Upper lobe of left lung (tissue), 6 donors: ENCODE data around the gene DMAC2L. TPM values are rescaled to one million over a fixed set of nuclear protein-coding genes. Genes with fewer than 3 reads are reported as not detected.
"Not testable (repeated sequence)": the region's sequence is repeated elsewhere in the genome, so short reads cannot be mapped to it uniquely, and the experiment has no call there.

Experiments
- ATAC-seq, 2 donors: fragments of 200-7000 bp; cut with Tn5 transposase; one replicate each; pipeline ENCODE4 v1.9.1; 2022; ENCODE audit warnings: mild to moderate bottlenecking in 2 of 2, moderate library complexity in 2 of 2; ENCODE audit not compliant: low FRiP score in 2 of 2
- DNase-seq, 2 donors: peaks; one replicate each; pipeline ENCODE4 v3.0.0-alpha.2; 2019 to 2020
- H3K27ac ChIP-seq, 4 donors: fragments of 200-600 bp; sonication (generic); one replicate each; pipeline ENCODE4 v1.5.1; 2016 to 2019
- H3K27me3 ChIP-seq, 4 donors: fragments of 200-600 bp; sonication (generic); one replicate each; pipeline ENCODE4 v1.5.1; 2017 to 2019
- H3K36me3 ChIP-seq, 4 donors: fragments of 200-600 bp; sonication (generic); one replicate each; pipeline ENCODE4 v1.5.1; 2016 to 2019
- H3K4me1 ChIP-seq, 4 donors: fragments of 200-600 bp; sonication (generic); one replicate each; pipeline ENCODE4 v1.5.1; 2018 to 2019
- H3K4me3 ChIP-seq, 4 donors: fragments of 200-600 bp; sonication (generic); one replicate each; pipeline ENCODE4 v1.5.1; 2017 to 2019; ENCODE audit warnings: mild to moderate bottlenecking in 2 of 4, moderate library complexity in 1 of 4
- H3K9me3 ChIP-seq, 4 donors: fragments of 200-600 bp; sonication (generic); one replicate each; pipeline ENCODE4 v1.5.1; 2018 to 2019
- EP300 ChIP-seq, 4 donors: sonication (generic); formaldehyde crosslinking; IDR thresholded peaks; one replicate each; pipeline ENCODE4 v1.5.1; 2017; ENCODE audit warnings: antibody characterized with exemption in 4 of 4, control low read depth in 2 of 4
- POLR2A ChIP-seq, 4 donors: fragments of 450-650 bp; IDR thresholded peaks; one replicate each; pipeline ENCODE4 v1.5.1; 2016 to 2017; ENCODE audit warnings: antibody characterized with exemption in 4 of 4, mild to moderate bottlenecking in 2 of 4
- POLR2AphosphoS5 ChIP-seq, 2 donors: sonication (generic); formaldehyde crosslinking; IDR thresholded peaks; one replicate each; pipeline ENCODE4 v1.5.1; 2017; ENCODE audit warnings: antibody characterized with exemption in 2 of 2
- WGBS, 2 donors: methylation state at CpG; one replicate each; pipeline ENCODE4 v1.1.5; 2017 to 2018; 5-methylcytosine and 5-hydroxymethylcytosine counted together
- total RNA-seq, 6 donors: library from RNA; depleted of rRNA in 4 of 6; stranded (reverse); fragments of >200 nt in 4 of 6; gene quantifications; one replicate each; pipeline versions ENCODE4 v1.1.0 to v1.2.1, GENCODE V29; 2016 to 2021
- TF ChIP-seq, protein P1 (sequence below), 6 experiments: fragments of 450-650 bp in 4 of 6; fragments of 200-600 bp in 2 of 6; sonication (generic) in 2 of 6; IDR thresholded peaks; one replicate each; pipeline ENCODE4 v1.5.1; 2016 to 2019; ENCODE audit warnings: antibody characterized with exemption in 6 of 6
- donor health status: DM: no; HTN: no; CAD: no; lungs with moderate emphysema.
- donor health status: DM: no; HTN: yes; CAD: no; lungs with severe emphysema.

The DMAC2L gene
- total RNA-seq, 6 donors from 2014 or later, result 13.5 to 23.7 (median 21.6) TPM

DNA sequence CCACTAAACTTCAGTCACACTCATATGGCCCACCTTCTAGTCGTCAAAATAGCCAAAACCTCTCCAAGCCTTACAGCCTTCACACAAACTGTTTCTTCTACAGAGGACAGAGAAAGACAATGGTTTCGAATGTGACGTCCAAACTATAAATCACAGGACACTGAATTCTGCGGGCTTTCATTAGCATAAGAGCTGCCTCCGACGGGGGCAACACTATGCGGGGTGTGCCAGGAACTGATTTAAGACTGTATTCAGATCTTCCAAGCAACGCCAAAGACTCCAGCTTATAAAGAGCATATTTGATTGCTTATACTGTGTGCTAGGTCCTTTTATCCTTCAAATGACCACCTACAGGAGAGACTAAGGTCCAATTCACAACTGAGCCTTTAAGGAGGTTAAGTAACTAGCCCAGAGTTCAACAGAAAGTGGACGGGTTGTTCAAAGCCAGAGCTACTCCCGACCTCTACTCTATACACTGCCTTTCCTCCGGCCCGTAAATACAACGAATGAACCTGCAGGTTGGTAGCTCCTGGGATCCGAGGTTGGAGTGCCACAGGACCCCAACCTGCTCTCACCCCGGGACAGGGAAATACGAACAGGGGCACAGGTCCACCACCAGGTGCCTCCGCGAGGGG, 670 bp upstream of the DMAC2L start:
- TF ChIP-seq, protein P1, sequence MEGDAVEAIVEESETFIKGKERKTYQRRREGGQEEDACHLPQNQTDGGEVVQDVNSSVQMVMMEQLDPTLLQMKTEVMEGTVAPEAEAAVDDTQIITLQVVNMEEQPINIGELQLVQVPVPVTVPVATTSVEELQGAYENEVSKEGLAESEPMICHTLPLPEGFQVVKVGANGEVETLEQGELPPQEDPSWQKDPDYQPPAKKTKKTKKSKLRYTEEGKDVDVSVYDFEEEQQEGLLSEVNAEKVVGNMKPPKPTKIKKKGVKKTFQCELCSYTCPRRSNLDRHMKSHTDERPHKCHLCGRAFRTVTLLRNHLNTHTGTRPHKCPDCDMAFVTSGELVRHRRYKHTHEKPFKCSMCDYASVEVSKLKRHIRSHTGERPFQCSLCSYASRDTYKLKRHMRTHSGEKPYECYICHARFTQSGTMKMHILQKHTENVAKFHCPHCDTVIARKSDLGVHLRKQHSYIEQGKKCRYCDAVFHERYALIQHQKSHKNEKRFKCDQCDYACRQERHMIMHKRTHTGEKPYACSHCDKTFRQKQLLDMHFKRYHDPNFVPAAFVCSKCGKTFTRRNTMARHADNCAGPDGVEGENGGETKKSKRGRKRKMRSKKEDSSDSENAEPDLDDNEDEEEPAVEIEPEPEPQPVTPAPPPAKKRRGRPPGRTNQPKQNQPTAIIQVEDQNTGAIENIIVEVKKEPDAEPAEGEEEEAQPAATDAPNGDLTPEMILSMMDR (IDR thresholded peaks at IDR 0.05), result peak in 2 of 6 experiments; percentile 50 to 71
- no peak for TF ChIP-seq EP300 (IDR thresholded peaks at IDR 0.05)
- ATAC-seq (peak in 1 of 2 donors; percentile 20), DNase-seq (no peak)
- peak overlapping the region; percentile 72 to 81 (median 74) for H3K4me3 ChIP-seq
- no peaks in the 10 kb centered on the region for H3K9me3 ChIP-seq
- peak overlapping the region; percentile 94 to 97 (median 95) for H3K27ac ChIP-seq
- WGBS, 2 donors, result 3 to 4% methylated on average over 12 to 16 of the region's 18 CpGs
- H3K4me1 ChIP-seq, result peaks cover 15 to 19% (median 16%) of the 10 kb centered on the region in 4 donors
- no peaks in the 10 kb centered on the region for H3K27me3 ChIP-seq
- peaks cover 0 to 6% (median 0%) of the 10 kb centered on the region in 4 donors for H3K36me3 ChIP-seq

DNA sequence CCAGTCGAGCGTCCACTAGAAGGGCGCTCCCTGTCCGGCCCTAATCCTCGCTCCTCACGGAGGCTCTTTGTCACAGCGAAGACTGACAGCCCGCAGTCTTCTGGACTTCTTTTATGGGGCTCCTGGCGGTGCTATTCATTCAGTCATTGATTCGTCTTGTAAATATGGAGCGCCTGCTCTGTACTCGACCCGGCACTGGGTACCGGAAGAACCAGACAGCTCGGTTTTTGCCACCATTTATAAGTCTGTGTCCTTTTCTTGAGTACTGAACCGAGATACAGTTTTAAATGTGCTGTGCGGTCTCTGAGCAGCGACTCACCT, 570 bp downstream of the DMAC2L start:
- H3K4me3 ChIP-seq, result peak overlapping the region; percentile 47 to 81 (median 74)
- ATAC-seq, result peak; percentile 2 to 50
- no peaks in the 10 kb centered on the region for H3K9me3 ChIP-seq
- TF ChIP-seq POLR2AphosphoS5 (IDR thresholded peaks at IDR 0.05), result no peak
- no peak for TF ChIP-seq EP300 (IDR thresholded peaks at IDR 0.05)
- 4 to 6% methylated on average over 10 to 18 of the region's 18 CpGs for WGBS, 2 donors
- DNase-seq, result no peak
- H3K4me1 ChIP-seq, result peaks cover 15 to 21% (median 16%) of the 10 kb centered on the region in 4 donors
- peak overlapping the region; percentile 94 to 97 (median 95) for H3K27ac ChIP-seq
- no peaks in the 10 kb centered on the region for H3K27me3 ChIP-seq
- H3K36me3 ChIP-seq, result peaks cover 0 to 6% (median 0%) of the 10 kb centered on the region in 4 donors

DNA sequence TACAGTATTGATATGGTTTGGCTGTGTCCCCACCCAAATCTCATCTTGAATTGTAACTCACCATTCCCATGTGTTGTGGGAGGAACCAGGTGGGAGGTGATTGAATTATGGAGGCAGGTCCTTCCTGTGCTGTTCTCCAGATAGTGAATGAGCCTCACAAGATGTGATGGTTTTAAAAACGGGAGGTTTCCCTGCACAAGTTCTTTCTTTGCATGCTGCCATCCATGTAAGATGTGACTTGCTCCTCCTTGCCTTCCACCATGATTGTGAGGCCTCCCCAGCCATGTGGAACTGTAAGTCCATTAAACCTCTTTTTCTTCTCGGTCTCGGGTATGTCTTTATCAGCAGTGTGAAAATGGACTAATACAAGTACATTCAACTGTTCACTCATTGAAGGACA, 2.0 kb downstream of the DMAC2L start:
- H3K27ac ChIP-seq, H3K36me3 ChIP-seq, H3K27me3 ChIP-seq, ATAC-seq, H3K9me3 ChIP-seq, H3K4me3 ChIP-seq, DNase-seq: not testable (repeated sequence)
- WGBS, 2 donors, result 95% methylated on average over 3 of the region's 3 CpGs
- peaks cover 15 to 24% (median 16%) of the 10 kb centered on the region in 4 donors for H3K4me1 ChIP-seq

DNA sequence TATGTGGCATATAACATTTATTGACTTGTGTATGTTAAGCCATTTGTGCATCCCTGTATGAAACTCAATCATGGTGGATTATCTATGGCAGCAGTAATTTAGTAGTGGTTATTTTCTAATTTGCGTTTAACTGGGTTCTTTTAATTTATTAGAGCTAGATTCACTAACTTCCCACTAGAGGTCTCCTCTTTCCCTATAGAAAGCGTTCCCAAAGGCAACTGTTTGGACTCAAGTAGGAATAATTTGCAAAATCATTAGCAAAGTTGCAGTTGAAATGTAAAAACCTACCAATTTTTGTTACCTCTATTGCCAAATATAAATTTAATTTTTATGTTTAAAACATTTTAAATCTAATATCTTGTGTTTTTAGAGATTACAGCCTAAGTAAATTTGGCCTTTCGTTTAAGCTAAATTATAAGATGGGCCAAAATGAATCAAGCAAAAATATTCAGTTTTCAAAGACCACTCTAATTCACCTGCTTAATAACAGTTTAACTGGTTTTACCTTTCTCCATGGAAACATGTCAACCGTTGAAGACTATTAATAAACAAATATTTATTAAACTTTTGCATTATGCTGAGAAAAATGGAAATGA, 6.0 kb downstream of the DMAC2L start:
- WGBS, 2 donors, result 39 to 50% methylated on average over 4 of the region's 4 CpGs
- Histone ChIP-seq H3K27me3 (no peaks in the 10 kb centered on the region), H3K4me1 (peaks cover 14 to 22% (median 18%) of the 10 kb centered on the region in 4 donors), H3K27ac (no peak overlapping the region), H3K9me3 (no peaks in the 10 kb centered on the region), H3K4me3 (no peak overlapping the region), H3K36me3 (peaks cover 0 to 9% (median 2%) of the 10 kb centered on the region in 4 donors)
- no peak for DNase-seq
- TF ChIP-seq, protein P1 (IDR thresholded peaks at IDR 0.05), result peak; percentile 36 to 61 (median 53)
- no peak for TF ChIP-seq EP300 (IDR thresholded peaks at IDR 0.05)
- no peak for ATAC-seq

DNA sequence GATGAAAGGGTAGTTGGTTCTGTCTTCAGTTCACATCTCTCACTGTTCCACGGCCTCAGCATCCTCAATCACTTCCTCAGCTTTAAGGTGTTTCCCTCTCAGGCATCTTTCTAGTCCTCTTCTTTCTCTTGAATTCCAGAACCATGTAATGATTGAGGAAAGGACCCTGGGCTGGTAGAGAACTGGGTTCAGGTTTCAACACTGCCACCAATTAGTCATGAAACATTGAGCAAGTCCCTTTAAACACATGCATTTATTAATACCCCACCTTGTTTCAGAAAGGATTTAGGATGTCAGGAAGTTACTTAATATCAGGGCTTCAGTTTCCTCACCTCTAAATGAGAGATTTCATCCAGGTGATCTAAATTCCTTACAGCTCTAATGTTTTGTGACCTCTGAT, 7.2 kb downstream of the DMAC2L start:
- no peak for ATAC-seq
- 65 to 72% methylated on average over 1 of the region's 1 CpG for WGBS, 2 donors

More for the DNA sequence above, 7.2 kb downstream of the DMAC2L start:
- H3K4me3 ChIP-seq, result no peak overlapping the region
- H3K36me3 ChIP-seq, result peaks cover 0 to 14% (median 8%) of the 10 kb centered on the region in 4 donors
- no peak overlapping the region for H3K27ac ChIP-seq
- H3K9me3 ChIP-seq, result no peaks in the 10 kb centered on the region
- no peaks in the 10 kb centered on the region for H3K27me3 ChIP-seq
- H3K4me1 ChIP-seq, result peaks cover 9 to 16% (median 12%) of the 10 kb centered on the region in 4 donors
- no peak for DNase-seq
- TF ChIP-seq EP300 (IDR thresholded peaks at IDR 0.05), result no peak
- TF ChIP-seq POLR2A (IDR thresholded peaks at IDR 0.05), result no peak
- no peak for TF ChIP-seq POLR2AphosphoS5 (IDR thresholded peaks at IDR 0.05)
- TF ChIP-seq, protein P1 (IDR thresholded peaks at IDR 0.05), result no peak
